ENCODE results near the gene SCRN3. TPM values are rescaled to one million over a fixed set of nuclear protein-coding genes. Genes with fewer than 3 reads are reported as not detected.
"Not testable (repeated sequence)": the region's sequence is repeated elsewhere in the genome, so short reads cannot be mapped to it uniquely, and the experiment has no call there.

SCRN3 gene
- polyA plus RNA-seq, 1 of the 3 experiments (the other 2 are of a cell fraction) = 14.7 TPM

DNA sequence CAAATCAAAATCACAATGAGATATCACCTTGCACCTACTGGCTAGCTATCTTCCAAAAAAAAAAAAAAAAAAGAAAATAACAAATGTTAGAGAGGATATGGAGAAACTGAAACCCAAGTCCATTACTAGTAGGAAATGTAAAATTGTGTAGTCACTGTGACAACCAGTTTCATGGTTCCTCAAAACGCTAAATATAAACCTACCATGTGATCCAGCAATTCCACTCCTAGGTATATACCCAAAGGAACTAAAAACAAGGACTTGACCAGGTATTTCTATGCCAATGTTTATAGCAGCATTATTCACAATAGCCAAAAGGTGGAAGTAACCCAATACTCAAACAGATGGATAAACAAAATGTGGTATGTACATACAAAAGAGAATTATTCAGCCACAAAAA, 11.7 kb upstream of the SCRN3 start (continued):
- no peak for TF ChIP-seq EP300 (IDR thresholded peaks at IDR 0.05; ENCODE audit: borderline replicate concordance in 1 of 2, low read depth in 1 of 2, low read length in 1 of 2)
- no peak for TF ChIP-seq SMC3 (IDR thresholded peaks at IDR 0.05; ENCODE audit: low read depth, low read length)

DNA sequence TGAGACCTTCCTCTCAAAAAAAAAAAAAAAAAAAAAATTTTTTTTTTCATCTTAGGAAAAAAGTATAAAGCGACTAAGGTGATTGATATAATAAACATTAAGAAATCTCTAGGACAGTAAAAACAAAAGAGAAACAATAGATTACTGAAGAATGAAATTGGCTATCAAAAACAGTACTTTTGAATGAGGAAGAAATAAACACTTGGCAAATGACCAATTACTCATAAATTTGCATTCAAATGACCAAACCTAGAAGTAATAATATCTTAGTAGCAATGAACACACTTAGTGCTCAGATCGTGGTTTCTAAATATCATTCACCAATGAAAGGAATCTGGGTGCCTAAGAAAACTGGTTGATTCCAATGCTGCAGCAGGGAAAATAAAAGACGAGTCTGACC, 10.3 kb upstream of the SCRN3 start:
- ChIA-PET POLR2A (no interaction called here), CTCF (no interaction called here)
- Histone ChIP-seq H3K27ac (ENCODE audit: low read depth in 2 of 2, low read length in 1 of 2) (no peak overlapping the region), H3K4me3 (ENCODE audit: low read depth in 2 of 2, low read length in 1 of 2) (no peak overlapping the region), H4K20me1 (ENCODE audit: insufficient read depth) (0 out of 2 replicates have a peak, but pooled peaks cover 3% of the 10 kb centered on the region), H3K79me2 (ENCODE audit: insufficient read depth) (peaks cover 37% of the 10 kb centered on the region), H3K4me1 (ENCODE audit: control insufficient read depth in 1 of 2, insufficient read depth in 2 of 2, low read depth in 1 of 2, low read length in 1 of 2) (no peaks in the 10 kb centered on the region), H3K9ac (no peak overlapping the region), H3K4me2 (no peak overlapping the region), H3F3A (replicated peaks; ENCODE audit: insufficient read depth) (no peaks in the 10 kb centered on the region), H2AFZ (ENCODE audit: low read depth) (no peak overlapping the region), H3K27me3 (ENCODE audit: insufficient read depth) (no peaks in the 10 kb centered on the region), H3K9me2 (no peaks in the 10 kb centered on the region), H3K9me3 (no peaks in the 10 kb centered on the region), H3K36me3 (replicated peaks in 1 of 2; ENCODE audit: control insufficient read depth in 1 of 2, insufficient read depth in 2 of 2, low read length in 1 of 2) (peaks cover 48 to 70% of the 10 kb centered on the region in 2 experiments)
- no peak for TF ChIP-seq SMC3 (IDR thresholded peaks at IDR 0.05; ENCODE audit: low read depth, low read length)
- no peak for TF ChIP-seq FOXM1 (IDR thresholded peaks at IDR 0.05; ENCODE audit: low read depth)
- TF ChIP-seq, protein P1, sequence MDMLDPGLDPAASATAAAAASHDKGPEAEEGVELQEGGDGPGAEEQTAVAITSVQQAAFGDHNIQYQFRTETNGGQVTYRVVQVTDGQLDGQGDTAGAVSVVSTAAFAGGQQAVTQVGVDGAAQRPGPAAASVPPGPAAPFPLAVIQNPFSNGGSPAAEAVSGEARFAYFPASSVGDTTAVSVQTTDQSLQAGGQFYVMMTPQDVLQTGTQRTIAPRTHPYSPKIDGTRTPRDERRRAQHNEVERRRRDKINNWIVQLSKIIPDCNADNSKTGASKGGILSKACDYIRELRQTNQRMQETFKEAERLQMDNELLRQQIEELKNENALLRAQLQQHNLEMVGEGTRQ (IDR thresholded peaks at IDR 0.05; ENCODE audit: borderline replicate concordance, low read depth, low read length) = no peak
- TF ChIP-seq, protein P2, sequence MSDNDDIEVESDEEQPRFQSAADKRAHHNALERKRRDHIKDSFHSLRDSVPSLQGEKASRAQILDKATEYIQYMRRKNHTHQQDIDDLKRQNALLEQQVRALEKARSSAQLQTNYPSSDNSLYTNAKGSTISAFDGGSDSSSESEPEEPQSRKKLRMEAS (IDR thresholded peaks at IDR 0.05; ENCODE audit: low read depth) = no peak
- no peak for TF ChIP-seq RAD21 (IDR thresholded peaks at IDR 0.05; ENCODE audit: low read length)
- 97% methylated on average over 3 of the region's 3 CpGs for WGBS (ENCODE audit: low lambda C conversion rate)
- no peak for DNase-seq

DNA sequence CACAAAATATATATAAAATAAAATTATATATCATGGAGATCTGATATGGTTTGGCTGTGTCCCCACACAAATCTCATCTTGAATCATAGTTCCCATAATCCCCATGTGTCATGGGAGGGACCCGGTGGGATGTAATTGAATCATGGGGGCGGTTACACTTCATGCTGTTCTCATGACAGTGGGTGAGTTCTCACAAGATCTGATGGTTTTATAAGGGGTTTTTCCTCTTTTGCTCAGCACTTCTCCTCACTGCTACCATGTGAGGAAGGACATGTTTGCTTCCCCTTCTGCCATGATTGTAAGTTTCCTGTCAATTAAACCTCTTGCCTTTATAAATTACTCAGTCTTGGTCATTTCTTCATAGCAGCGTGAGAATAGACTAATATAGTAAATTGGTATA, 6.8 kb upstream of the SCRN3 start:
- CTCF ChIA-PET; H3K27me3 ChIP-seq (ENCODE audit: insufficient read depth); H3K9me2 ChIP-seq; H3K4me1 ChIP-seq (ENCODE audit: control insufficient read depth in 1 of 2, insufficient read depth in 2 of 2, low read depth in 1 of 2, low read length in 1 of 2); H3K4me3 ChIP-seq (ENCODE audit: low read depth in 2 of 2, low read length in 1 of 2); POLR2A ChIA-PET; H2AFZ ChIP-seq (ENCODE audit: low read depth); H3K27ac ChIP-seq (ENCODE audit: low read depth in 2 of 2, low read length in 1 of 2); H4K20me1 ChIP-seq (ENCODE audit: insufficient read depth); H3K4me2 ChIP-seq; H3K9me3 ChIP-seq; H3F3A ChIP-seq (replicated peaks; ENCODE audit: insufficient read depth); H3K9ac ChIP-seq; DNase-seq: not testable (repeated sequence)
- 96% methylated on average over 3 of the region's 3 CpGs for WGBS (ENCODE audit: low lambda C conversion rate)
- peaks cover 54% of the 10 kb centered on the region for H3K79me2 ChIP-seq (ENCODE audit: insufficient read depth)
- H3K36me3 ChIP-seq (replicated peaks in 1 of 2; ENCODE audit: control insufficient read depth in 1 of 2, insufficient read depth in 2 of 2, low read length in 1 of 2) = peaks cover 43 to 63% of the 10 kb centered on the region in 2 experiments

DNA sequence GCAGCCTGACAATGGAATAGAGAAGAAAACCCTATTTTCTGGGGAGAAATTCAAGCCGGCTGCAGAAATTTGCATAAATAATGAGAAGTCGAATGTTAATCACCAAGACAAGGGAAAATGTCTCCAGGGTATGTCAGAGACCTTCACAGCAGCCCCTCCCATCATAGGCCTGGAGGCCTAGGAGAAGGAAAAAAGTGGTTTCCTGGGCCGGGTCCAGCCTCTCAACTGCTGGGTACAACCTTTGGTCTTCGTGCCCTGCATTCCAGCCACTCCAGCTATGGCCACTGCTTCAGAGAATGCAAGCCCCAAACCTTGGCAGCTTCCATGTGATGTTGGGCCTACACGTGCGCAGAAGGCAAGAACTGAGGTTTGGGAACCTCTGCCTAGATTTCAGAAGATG, 6.0 kb upstream of the SCRN3 start:
- Histone ChIP-seq H2AFZ (ENCODE audit: low read depth) (no peak overlapping the region), H3K9me2 (no peaks in the 10 kb centered on the region), H3F3A (replicated peaks; ENCODE audit: insufficient read depth) (no peaks in the 10 kb centered on the region), H3K9ac (no peak overlapping the region), H3K27ac (ENCODE audit: low read depth in 2 of 2, low read length in 1 of 2) (no peak overlapping the region), H3K4me1 (ENCODE audit: control insufficient read depth in 1 of 2, insufficient read depth in 2 of 2, low read depth in 1 of 2, low read length in 1 of 2) (peaks cover 0 to 4% of the 10 kb centered on the region in 2 experiments; a peak in 1 of 4 replicates), H3K79me2 (ENCODE audit: insufficient read depth) (peaks cover 63% of the 10 kb centered on the region), H3K4me3 (ENCODE audit: low read depth in 2 of 2, low read length in 1 of 2) (no peak overlapping the region), H3K4me2 (no peak overlapping the region), H3K27me3 (ENCODE audit: insufficient read depth) (no peaks in the 10 kb centered on the region), H4K20me1 (ENCODE audit: insufficient read depth) (0 out of 2 replicates have a peak, but pooled peaks cover 3% of the 10 kb centered on the region), H3K36me3 (replicated peaks in 1 of 2; ENCODE audit: control insufficient read depth in 1 of 2, insufficient read depth in 2 of 2, low read length in 1 of 2) (peaks cover 38 to 55% of the 10 kb centered on the region in 2 experiments), H3K9me3 (no peaks in the 10 kb centered on the region)
- 88% methylated on average over 5 of the region's 6 CpGs for WGBS (ENCODE audit: low lambda C conversion rate)
- ChIA-PET POLR2A (no interaction called here), CTCF (no interaction called here)
- no peak for DNase-seq
- TF ChIP-seq GATA2 (CRISPR knock-in tag; IDR thresholded peaks at IDR 0.05) (no peak), TCF12 (IDR thresholded peaks at IDR 0.05) (no peak), RFX5 (IDR thresholded peaks at IDR 0.05; ENCODE audit: low read length) (no peak), MEF2A (IDR thresholded peaks at IDR 0.05; ENCODE audit: borderline replicate concordance, low read depth) (no peak), SIN3A (IDR thresholded peaks at IDR 0.05; ENCODE audit: borderline replicate concordance, low read depth, low read length) (no peak), SMC3 (IDR thresholded peaks at IDR 0.05; ENCODE audit: low read depth, low read length) (no peak), EP300 (IDR thresholded peaks at IDR 0.05; ENCODE audit: borderline replicate concordance in 1 of 2, low read depth in 1 of 2, low read length in 1 of 2) (no peak), RCOR1 (IDR thresholded peaks at IDR 0.05; ENCODE audit: low read length) (no peak), FOSL2 (IDR thresholded peaks at IDR 0.05; ENCODE audit: borderline replicate concordance, low read depth) (no peak), NRF1 (IDR thresholded peaks at IDR 0.05; ENCODE audit: low read depth, low read length) (no peak), FOXM1 (IDR thresholded peaks at IDR 0.05; ENCODE audit: low read depth) (no peak), RAD21 (IDR thresholded peaks at IDR 0.05; ENCODE audit: low read length) (no peak)
- TF ChIP-seq, protein P3, sequence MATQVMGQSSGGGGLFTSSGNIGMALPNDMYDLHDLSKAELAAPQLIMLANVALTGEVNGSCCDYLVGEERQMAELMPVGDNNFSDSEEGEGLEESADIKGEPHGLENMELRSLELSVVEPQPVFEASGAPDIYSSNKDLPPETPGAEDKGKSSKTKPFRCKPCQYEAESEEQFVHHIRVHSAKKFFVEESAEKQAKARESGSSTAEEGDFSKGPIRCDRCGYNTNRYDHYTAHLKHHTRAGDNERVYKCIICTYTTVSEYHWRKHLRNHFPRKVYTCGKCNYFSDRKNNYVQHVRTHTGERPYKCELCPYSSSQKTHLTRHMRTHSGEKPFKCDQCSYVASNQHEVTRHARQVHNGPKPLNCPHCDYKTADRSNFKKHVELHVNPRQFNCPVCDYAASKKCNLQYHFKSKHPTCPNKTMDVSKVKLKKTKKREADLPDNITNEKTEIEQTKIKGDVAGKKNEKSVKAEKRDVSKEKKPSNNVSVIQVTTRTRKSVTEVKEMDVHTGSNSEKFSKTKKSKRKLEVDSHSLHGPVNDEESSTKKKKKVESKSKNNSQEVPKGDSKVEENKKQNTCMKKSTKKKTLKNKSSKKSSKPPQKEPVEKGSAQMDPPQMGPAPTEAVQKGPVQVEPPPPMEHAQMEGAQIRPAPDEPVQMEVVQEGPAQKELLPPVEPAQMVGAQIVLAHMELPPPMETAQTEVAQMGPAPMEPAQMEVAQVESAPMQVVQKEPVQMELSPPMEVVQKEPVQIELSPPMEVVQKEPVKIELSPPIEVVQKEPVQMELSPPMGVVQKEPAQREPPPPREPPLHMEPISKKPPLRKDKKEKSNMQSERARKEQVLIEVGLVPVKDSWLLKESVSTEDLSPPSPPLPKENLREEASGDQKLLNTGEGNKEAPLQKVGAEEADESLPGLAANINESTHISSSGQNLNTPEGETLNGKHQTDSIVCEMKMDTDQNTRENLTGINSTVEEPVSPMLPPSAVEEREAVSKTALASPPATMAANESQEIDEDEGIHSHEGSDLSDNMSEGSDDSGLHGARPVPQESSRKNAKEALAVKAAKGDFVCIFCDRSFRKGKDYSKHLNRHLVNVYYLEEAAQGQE (IDR thresholded peaks at IDR 0.05; ENCODE audit: low read depth, low read length) = no peak

All from SK-N-SH (cell line).